Measurements from ENCODE around the gene CCDC106.

DNA sequence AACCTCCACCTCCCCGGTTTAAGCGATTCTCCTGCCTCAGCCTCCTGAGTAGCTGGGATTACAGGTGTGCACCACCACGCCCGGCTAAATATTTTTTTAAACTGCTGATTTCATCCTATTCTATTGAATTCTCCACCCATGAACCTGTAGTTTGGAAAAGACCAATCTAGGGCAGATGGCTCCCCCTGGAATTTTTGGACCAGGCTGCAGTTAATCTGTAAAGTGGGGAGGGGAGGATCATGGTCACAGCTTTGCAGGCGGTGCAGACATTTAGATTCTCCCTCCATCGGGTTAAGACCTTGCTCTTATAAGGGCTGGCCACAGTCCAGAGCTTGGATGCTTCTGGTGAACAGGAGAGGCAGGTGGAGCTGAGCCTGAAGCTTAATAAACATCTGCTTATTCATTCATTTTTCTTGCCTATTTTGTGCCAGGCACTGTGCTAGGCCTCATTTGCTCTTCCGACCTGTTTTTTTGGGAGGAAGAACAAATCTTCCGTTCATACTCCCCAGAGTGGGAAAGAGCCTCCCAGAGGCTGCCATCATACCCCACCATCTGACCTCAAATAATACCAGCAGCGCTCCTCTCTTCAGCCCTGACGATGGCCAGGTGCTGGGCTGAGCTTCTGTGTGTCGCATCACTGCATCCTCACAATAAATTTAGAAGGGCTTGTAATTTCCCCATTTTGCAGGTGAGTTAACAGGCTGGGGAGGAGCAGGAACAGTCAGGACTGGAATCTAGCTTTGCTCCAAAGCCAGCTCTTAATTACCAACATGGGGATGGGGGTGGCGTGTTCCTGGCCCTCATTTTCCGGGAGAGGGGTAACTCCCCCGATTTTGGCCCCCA, 902 bp upstream of the CCDC106 start:
- TF ChIP-seq POLR2A (IDR thresholded peaks at IDR 0.05) (no peak), POLR2AphosphoS5 (IDR thresholded peaks at IDR 0.05) (no peak)

Data from transverse colon (tissue), 3 donors.